Stimulated activated CD8-positive, alpha-beta memory T cell treated with anti-CD3 and anti-CD28 coated beads, Interleukin-4, amount 100 ng/mL, for 4 hours (primary cell): ENCODE results near the gene TOX2.

Experiments used
- DNase-seq, 2 donors: peaks; one replicate each; pipeline ENCODE4 v3.0.0-alpha.2; 2020; ENCODE audit warnings: low read depth in 2 of 2, low spot score in 1 of 2

TOX2 gene

DNA sequence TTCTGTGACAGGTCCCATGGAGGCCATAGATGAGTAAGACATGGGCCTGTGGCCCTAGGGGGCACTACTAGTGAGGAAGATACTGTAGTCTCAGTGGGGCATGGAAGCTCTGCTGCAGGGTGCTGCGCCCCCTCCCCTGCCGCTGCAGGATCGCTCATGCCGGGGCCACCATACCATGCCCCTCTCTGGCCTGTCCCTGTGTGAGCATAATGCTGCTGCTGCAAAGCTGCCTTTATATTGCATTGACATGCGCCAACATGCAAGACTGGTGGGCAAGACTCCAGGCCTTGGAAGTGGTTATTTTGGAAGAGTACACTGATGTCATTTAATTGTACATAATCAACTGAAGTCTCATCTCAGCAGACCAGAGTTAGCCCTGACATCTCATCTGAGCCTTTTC, 60.0 kb downstream of the TOX2 start:
- no peak for DNase-seq

DNA sequence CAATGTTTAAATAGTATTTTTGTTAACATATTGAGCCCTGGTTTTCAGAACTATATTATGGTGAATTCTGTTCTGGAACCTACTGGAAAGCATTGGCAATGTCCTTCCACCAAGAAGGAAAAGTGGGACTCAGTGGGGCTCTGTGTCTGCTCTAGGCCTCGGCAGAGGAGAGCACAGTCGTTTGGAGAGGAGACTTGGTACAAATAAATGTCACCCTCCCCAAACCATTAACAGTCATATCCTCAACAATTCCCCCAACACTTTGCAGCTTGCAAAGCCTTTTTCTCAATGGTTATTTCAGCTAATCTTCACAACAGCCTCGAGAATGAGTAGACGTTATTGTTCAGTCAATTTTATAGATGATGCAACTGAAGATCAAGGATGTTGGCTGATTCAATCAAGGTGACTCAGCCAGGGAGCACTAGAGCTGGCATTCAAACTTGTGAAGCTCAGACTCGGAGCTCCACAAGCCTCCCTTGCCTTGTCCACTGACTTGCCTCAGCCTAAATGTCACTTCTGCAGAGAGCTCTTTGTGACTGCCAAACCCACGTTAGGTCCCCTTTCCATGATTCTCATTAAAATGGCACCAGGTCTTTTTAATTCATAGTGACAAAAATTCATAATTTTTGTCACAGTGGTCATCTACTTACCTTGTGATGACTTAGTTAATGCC, 60.6 kb downstream of the TOX2 start:
- no peak for DNase-seq

DNA sequence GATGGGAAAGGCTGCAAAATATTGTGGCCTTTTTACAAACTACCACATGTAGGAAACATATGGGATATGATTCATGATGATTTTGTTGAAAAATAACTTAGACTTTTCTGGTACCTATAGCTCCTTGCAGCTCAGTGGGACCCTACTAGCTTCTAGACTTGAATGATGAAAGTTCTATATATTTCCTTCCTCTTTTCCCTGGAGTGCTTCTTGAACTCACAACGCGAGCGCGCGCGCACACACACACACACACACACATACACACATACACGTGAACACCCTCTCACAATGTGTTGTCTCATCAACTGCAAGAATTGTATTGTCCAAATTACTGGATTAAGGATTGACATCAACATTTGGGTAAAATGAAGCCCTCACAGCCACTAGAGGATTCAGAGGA, 61.9 kb downstream of the TOX2 start:
- no peak for DNase-seq

DNA sequence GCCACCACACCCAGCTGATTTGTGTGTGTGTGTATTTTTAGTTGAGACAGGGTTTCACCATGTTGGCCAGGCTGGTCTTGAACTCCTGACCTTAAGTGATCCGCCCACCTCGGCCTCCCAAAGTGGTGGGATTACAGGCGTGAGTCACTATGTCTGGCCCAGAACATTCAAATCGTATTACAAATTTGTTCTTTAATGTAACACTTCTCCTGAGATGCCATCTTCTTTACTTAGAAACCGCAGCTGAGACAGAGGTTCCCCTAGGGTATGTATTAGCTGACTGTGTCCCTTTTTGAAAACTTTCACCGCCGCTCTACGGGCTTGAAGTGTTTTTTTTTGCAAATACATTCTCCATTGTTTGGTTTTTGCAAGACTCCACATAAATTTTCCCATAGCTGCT, 62.6 kb downstream of the TOX2 start:
- DNase-seq: no peak

- no peak for DNase-seq
Observed at GRCh38 chr20:43977962-43978361, 63.3 kb downstream of the TOX2 start.

DNA sequence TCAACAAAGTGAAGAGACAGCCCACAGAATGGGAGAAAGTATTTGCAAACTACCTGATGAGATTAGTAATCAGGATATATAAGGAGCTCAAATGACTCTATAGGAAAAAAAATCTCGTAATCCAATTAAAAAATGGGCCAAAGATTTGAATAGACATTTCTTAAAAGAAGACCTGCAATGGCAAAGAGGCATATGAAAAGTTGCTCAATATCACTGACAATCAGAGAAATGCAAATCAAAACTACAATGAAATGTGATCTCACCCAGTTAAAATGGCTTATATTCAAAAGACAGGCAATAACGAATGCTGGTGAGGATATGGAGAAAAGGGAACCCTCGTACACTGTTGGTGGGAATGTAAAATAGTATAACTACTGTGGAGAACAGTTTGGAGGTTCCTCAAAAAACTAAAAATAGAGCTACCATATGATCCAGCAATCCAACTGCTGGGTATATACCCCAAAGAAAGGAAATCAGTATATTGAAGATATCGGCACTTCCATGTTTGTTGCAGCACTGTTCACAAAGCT, 65.0 kb downstream of the TOX2 start:
- no peak for DNase-seq

DNA sequence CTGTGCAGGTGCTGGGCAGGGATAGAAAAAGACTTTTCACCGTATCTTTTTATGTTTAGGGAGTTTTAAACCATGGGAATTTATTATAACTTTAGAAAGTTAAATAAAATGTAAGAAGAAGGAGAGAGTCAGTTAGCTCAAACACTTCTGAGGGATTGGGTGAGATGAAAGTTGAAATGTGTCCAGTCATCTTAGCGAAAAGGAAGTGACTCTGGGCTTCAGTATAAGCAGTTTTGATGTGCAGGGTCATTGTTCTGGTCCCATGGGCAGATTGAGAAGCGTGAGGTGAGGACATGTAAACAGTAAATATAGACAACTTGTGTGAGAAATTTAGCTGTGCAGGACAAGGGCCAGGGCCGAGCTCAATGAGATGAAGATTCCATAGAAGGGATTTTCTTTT, 66.9 kb downstream of the TOX2 start:
- no peak for DNase-seq

DNA sequence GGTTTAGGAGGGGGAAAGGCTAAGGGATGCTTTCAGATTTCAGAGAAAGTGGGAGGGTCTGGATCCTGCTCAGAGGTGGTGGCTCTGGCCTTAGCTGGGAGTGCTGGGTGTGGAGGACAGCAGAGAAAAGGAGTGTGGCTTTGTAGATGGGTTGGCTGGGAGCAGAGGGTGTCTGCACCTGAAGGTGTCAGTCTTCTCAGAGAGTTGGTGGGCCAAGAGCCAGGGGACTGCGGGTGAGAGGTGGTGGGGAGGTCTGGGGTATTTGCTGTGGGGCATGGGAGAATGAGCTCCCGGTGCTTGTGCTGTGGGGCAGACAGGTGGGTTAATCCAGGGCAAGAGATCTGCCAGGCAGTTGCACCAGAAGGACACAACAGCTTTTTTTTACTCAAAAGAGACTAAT, 67.4 kb downstream of the TOX2 start:
- DNase-seq: no peak

DNA sequence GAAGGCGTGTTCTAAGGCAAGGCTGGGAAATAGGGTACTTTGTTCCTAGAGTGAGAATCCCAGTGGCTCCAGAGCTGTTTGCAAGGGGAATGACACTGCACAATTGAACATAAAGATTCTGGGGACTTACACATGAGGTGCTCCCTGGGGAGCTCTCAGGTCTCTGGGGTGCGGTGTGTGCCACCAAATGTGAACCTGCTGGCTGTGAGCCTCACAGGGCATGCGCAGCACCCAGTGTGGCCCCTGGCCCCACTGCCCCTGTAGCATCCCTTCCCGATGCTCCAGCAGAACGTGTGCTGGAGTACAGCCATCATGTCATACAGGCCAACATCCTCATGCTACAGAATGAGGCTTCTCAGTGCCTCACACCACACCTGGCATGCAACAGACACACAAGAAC, 68.2 kb downstream of the TOX2 start:
- no peak for DNase-seq

DNA sequence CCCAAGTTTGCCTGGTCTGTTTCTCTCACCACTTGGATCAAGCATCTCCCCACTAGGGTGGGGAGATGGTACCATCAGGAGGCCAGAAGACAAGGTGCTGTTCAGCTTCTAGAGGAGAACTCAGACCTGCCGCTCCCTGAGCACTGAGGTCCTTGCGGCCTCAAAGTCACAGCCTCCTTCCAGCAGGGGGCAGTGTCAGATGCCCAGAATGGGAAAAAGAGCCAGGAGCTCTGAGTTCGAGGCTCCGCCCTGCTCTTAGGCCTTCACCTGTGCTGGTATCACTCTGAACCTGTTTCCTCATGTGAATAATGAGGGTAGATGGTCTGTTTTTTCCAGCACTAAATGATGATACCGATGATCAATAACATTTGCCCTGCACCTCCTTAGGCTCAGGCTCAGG, 68.7 kb downstream of the TOX2 start:
- no peak for DNase-seq

GRCh38 chr20:43983904-43984361, 69.3 kb downstream of the TOX2 start:
- DNase-seq: no peak

DNA sequence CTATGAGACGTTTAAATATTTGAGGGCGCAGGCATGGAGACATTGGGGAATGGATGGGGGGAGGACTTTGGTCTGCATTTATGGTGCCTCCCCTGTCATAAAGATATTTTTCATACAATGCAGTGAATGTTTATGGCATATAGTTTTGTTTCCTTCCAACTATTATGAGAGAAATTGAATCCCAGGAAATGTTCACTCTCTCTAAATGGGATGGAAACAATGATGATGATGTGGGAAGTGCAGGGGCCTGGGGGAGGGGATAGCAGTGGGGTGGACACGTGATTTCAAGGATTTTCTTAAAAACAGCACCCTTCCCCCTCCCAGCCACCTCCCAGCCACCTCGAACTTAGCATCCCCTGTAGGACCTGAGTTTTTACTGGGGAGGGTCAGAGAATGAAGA, 69.9 kb downstream of the TOX2 start:
- DNase-seq: no peak

DNA sequence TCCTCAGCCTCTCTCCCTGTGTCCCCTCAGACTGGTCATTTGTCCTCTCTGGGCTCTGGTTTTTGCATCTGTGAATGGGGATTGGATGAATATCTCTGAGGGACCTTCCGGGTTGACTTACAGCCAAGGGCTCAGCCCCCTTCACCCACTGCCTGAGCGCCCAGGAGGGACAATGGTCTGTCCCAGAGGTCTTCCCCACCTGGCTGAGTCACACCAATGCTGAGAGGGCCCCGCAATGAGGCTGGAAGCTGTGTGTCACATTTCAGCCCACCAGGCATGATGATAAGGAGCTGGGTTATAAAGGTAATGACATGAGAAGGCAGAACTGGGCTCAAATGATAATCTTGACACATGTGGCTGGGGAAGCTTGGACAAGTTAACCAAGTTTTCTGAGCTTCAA, 70.5 kb downstream of the TOX2 start:
- DNase-seq: no peak

GRCh38 chr20:43985608-43986316, 71.1 kb downstream of the TOX2 start:
- DNase-seq: no peak

DNA sequence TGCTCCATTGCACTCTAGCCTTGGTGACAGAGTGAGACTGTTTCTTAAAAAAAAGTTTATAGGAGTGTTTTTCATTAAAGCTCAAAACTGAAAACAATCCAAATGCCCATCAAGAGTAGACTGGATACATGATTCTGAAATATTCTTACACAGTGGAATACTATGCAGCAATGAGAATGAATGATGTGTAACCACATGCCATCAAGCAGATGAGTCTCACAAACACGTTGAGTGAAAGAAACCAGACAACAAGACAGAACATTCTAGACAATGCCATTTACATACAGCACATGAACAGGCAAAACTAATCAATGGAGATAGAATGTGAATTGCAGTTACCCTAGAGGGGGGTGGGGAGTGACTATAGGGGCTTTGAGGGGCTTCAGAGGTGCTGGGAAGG, 72.4 kb downstream of the TOX2 start:
- no peak for DNase-seq

DNA sequence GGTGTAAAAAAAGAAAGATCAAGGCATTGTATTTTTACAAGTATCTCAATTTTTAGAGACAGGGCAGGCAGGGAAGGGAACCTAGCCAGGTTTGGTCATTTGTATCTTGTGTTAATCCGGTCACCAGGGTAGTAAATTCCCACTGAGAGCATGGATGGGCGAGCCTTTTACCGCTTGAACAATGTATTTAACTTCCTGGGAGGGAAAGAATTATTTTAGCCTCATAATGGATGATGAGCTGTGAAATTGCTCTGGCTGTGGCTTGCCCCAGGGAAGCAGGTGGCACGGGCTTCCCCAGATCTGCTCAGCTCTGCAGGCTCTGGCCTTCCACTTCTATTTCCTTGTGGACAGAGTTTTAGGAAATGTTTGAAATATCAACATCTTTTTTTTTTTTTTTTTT, 72.9 kb downstream of the TOX2 start:
- no peak for DNase-seq

DNA sequence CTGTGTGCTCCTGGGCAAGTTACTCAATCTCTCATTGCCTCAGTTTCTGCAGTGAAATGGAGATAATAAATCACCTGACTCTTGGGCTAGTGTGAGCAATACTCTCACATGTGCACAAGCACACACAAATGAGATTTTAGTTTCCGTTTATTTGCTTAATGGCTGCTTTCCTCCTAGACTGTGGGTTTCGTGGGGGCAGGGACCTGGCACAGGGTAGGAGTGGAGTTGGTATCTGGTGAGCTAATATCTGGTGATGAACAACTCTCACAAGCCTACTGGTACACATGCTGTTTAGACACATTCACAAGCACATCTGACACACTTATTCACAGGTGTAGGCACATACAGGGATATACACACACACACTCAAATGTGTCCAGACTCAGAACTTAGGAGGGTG, 73.8 kb downstream of the TOX2 start:
- no peak for DNase-seq

- DNase-seq: no peak
Observed at GRCh38 chr20:43988867-43989266, 74.2 kb downstream of the TOX2 start.

DNA sequence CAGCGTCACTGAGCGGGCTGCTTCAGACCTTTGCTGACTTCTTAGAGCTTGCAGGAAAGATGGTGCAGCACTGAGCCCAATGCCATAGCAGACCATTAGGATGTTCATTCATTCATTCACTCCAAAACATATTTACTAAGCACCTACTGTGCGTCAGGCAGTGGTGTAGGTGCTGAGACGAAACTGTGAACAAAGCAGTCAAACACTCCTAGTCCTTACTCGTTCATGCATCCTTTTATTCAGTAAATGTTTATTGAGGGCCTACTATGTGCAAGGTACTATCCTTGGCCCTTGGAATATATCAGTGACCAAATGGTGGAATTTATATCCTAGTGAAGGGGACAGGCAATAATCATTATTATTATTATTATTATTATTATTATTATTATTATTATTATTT, 76.6 kb downstream of the TOX2 start:
- no peak for DNase-seq

DNA sequence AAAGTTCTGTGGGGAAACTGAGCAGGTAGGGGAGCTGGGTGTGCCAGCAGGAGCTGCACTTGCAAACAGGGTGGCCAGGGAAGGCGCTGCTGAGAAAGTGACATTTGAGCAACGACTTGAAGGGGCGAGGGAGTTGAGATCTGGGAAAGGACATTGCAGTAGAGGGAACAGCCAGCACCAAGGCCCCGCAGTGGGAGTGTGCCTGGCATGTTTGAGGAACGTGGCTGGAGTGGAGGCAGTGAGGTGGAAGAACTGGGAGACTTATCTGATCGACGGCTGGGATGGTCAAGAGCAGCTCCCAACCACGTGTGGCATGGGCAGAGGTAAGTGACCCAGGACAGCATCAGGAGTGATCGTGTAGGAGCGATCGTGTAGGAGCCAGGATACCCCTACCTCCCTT, 77.3 kb downstream of the TOX2 start:
- no peak for DNase-seq

DNA sequence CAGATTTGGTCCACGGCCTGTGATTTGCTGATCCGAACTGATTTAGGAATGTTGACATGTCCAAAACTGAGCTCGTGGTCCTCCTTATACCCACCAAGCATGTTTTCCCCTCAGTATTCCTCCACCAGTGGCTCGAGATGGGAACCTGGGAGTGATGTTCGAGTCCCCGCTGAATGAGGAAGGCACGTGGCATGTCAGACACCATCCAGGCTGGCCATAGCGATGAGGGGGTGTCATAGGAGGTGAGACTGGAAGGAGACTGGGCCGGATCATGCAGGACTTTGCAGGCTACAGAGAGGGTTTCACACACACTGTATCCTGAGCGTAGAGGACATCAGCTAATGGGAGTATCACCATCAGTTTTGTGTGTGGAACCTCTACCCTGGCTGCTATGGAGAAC, 78.2 kb downstream of the TOX2 start:
- DNase-seq: no peak

DNA sequence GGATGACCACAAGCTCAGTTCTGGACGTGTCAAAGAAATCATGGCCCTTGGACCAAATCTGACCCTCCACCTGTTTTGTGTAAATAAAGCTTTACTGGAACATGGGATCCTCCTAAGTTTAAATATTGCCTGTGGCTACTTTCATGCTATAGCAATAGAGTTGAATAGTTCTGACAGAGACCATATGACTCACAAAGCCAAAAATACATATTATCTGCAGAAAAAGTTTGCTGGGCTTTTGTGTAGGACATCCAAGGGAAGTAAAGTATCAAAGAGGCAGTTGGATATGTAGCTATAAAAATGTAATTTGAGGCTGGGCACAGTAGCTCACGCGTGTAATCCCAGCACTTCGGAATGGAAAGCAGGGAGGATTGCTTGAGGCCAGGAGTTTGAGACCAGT, 78.9 kb downstream of the TOX2 start:
- DNase-seq: no peak
